HG02840 (cell line): ENCODE results near the gene CCDC121.
A peak's percentile ranks its signal among the peaks of the same experiment; 100 is the strongest.

Source experiments
- ATAC-seq: cut with Tn5 transposase; IDR thresholded peaks from one replicate; pipeline ENCODE4 v1.9.1; 2021; ENCODE audit warnings: mild to moderate bottlenecking, moderate library complexity, moderate number of reproducible peaks; ENCODE audit not compliant: unreplicated experiment, low FRiP score

The CCDC121 gene

GRCh38 chr2:27628767-27629709, at the start of gene CCDC121, which contains the start of gene GPN1:
Gene CCDC121, minus strand, starts transcription at chr2:27629012. Its CDS starts 1,213 bp downstream, at chr2:27627799.
Gene GPN1, plus strand, starts transcription at chr2:27629050. Its CDS starts 9 bp downstream, at chr2:27629059.
- ATAC-seq, result peak; percentile 97

- ATAC-seq, result no peak
These were observed 44.1 kb upstream of the CCDC121 start for GRCh38 chr2:27672723-27673486.

- ATAC-seq, result no peak
These were observed 42.4 kb upstream of the CCDC121 start for GRCh38 chr2:27671235-27671634.

- ATAC-seq, result no peak
These were observed 38.6 kb upstream of the CCDC121 start for GRCh38 chr2:27667446-27667845.

- no peak for ATAC-seq
These were observed 36.0 kb upstream of the CCDC121 start for GRCh38 chr2:27664622-27665363.

- ATAC-seq, result no peak
These were observed 35.4 kb upstream of the CCDC121 start for GRCh38 chr2:27664154-27664574.

- ATAC-seq, result peak; percentile 70
These were observed 34.7 kb upstream of the CCDC121 start, which contains the start of the genes SLC4A1AP and SUPT7L for GRCh38 chr2:27663285-27664153. Gene SLC4A1AP, plus strand, starts transcription at chr2:27663889. Its CDS starts 26 bp downstream, at chr2:27663915. Gene SUPT7L, minus strand, starts transcription at chr2:27663614. Its CDS starts 1,422 bp downstream, at chr2:27662192.

- ATAC-seq, result no peak
These were observed 32.6 kb upstream of the CCDC121 start for GRCh38 chr2:27661371-27661770.

GRCh38 chr2:27655155-27655951, 26.5 kb upstream of the CCDC121 start:
- no peak for ATAC-seq

- no peak for ATAC-seq
These were observed 24.6 kb upstream of the CCDC121 start for GRCh38 chr2:27653397-27653796.

GRCh38 chr2:27652790-27653189, 24.0 kb upstream of the CCDC121 start:
- ATAC-seq, result no peak

GRCh38 chr2:27652341-27652740, 23.5 kb upstream of the CCDC121 start:
- no peak for ATAC-seq

- ATAC-seq, result no peak
These were observed 22.2 kb upstream of the CCDC121 start for GRCh38 chr2:27651056-27651455.

- no peak for ATAC-seq
These were observed 18.9 kb upstream of the CCDC121 start for GRCh38 chr2:27647737-27648136.

- ATAC-seq, result no peak
These were observed 18.5 kb upstream of the CCDC121 start for GRCh38 chr2:27647289-27647688.

GRCh38 chr2:27645197-27645596, 16.4 kb upstream of the CCDC121 start:
- ATAC-seq, result no peak

GRCh38 chr2:27640722-27641245, 12.0 kb upstream of the CCDC121 start:
- ATAC-seq, result no peak

- no peak for ATAC-seq
These were observed 9.9 kb upstream of the CCDC121 start for GRCh38 chr2:27638709-27639108.
